GM12801 (cell line): ENCODE data around the gene ARL6.

Source experiments
- CTCF ChIP-seq: IDR thresholded peaks from one replicate; pipeline ENCODE4 v1.5.1; 2011; ENCODE audit warnings: control low read depth; ENCODE audit not compliant: insufficient read length; ENCODE audit errors: extremely low read depth

ARL6 gene, protein sequence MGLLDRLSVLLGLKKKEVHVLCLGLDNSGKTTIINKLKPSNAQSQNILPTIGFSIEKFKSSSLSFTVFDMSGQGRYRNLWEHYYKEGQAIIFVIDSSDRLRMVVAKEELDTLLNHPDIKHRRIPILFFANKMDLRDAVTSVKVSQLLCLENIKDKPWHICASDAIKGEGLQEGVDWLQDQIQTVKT

GRCh38 chr3:97764407-97765238 lies at the start of gene ARL6:
Gene ARL6, plus strand, starts transcription at chr3:97764758. Its CDS starts 3,350 bp downstream, at chr3:97768108.
- no peak for TF ChIP-seq CTCF

DNA sequence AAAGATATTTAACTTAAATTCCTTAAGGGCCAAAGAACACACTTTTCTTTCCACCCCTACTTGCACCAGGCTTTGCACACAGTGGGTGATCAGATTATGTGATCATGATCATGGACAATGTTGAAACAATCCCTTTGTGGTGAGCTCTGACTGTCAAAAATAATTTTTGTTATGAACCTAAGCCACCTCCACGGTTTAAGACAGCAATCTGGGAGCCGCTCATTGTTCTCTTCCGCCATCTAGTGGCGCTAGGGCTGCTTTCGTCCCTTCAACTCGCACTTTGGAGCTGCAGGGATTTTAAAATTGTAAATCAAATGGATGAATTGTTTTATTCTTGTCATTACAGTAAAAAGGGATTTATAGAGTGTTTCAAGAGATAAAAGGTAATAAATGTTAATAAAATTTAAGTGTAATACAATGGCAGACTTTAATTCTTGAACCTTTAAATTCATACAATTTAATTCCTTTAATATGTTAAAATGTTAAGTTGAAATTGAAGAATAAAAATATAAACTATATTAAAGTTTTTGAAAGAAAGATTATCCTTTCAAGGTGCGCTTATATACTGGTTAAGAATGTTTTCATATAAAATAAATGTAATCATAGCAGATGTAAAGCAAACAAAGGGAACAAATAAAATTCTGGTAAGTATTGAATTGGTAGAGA lies 45.3 kb upstream of the ARL6 start:
- no peak for TF ChIP-seq CTCF

DNA sequence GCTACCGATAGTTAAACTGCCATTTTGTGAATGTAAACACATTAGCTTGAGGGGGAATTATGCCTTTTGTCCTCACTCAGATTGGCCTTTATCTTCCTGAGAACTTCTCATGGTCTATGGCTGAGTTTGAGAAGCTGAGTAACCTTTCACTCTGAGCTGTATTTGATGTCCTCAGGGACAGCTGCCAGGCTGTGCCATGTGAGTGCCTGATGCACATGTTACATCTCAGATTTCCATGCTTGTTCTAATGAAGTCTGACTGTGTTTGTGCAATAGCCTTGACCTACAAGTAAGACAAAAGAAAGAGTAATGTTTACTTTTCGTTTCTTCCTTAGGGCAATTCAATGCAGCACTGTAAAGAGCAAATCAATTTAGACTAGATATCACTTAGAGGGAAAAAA lies 44.1 kb upstream of the ARL6 start:
- no peak for TF ChIP-seq CTCF

GRCh38 chr3:97721446-97721845 lies 43.1 kb upstream of the ARL6 start:
- no peak for TF ChIP-seq CTCF

DNA sequence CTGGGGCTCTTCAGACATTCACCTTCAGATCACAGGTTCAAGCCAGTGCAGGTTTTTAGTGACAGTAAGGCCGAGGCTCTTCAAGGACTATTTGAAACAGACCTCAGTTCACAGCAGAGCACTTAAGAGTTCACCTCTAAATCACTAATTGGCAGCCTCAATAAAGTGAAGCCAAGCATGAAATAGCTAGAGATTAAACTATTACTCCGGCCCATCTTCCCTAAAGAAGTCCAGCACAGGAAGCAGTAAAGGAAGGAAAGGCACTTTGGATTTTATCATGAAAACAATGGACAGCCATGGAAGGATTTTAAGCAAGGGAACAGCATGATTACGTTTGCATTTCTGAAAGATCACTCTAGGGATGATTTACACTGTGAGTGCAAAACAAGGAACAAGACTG lies 27.6 kb upstream of the ARL6 start:
- no peak for TF ChIP-seq CTCF

DNA sequence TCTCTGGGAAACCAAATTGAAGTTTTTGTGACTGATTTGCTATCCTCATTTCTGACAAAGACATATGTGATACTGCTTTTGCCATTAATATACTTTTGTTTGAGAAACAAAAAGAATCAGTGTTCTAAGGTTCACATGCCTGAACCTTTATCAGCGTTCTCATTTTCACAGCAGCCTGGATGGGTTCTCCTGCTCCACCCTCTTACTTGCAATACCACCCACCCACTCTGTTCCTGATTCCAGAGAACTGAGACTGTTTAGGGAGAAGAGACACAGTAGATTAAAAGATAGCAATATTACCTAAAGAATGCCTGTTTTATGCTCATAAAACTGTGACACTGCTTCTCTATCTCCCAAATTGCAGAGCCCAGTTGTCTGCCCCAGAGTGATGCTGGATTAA lies 25.8 kb upstream of the ARL6 start:
- no peak for TF ChIP-seq CTCF

DNA sequence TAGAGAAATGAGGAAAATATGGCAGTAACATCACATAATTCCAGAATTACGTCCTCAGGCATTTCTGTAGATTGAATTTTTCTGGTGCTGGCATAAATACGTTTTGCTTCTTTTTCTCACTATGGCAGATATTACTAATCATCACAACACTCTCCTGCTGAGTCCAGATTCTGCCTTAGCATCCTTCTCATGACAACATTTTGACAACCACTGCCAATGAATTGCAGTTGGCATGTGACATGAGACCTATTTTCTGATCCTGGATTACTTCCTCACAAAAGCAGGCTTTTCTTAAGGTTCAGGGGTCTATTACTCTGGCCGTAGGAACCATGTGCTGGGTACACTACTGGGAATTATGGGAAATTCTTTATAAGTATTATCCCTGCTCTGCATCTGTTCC lies 22.5 kb upstream of the ARL6 start:
- no peak for TF ChIP-seq CTCF
